HepG2 (cell line): ENCODE results near the gene AK8. TPM values are rescaled to one million over a fixed set of nuclear protein-coding genes. Genes with fewer than 3 reads are reported as not detected.
A peak's percentile ranks its signal among the peaks of the same experiment; 100 is the strongest.

Experiments
- EZH2 ChIP-seq: conservative IDR thresholded peaks from 2 replicates; pipeline ENCODE4 v1.6.1; 2012; ENCODE audit warnings: mild to moderate bottlenecking, low read depth, low read length, moderate library complexity
- FOXA1 ChIP-seq, 2 experiments: fragments of 450-650 bp in 1 of 2; sonication (generic) in 1 of 2; formaldehyde crosslinking in 1 of 2; IDR thresholded peaks; 2 replicates each; pipeline versions ENCODE4 v1.4.0 to v1.6.1; 2016 to 2020; ENCODE audit warnings: missing genetic modification reagents in 1 of 2
- HNRNPLL ChIP-seq: fragments of 200-400 bp; formaldehyde crosslinking; IDR thresholded peaks from 2 replicates; pipeline ENCODE4 v1.6.1; 2017; ENCODE audit warnings: mild to moderate bottlenecking, low read depth, low read length; ENCODE audit not compliant: poor library complexity, severe bottlenecking
- MEIS2 ChIP-seq: sonication (generic); formaldehyde crosslinking; IDR thresholded peaks from 2 replicates; pipeline ENCODE4 v1.9.0; 2021; ENCODE audit warnings: mild to moderate bottlenecking, missing genetic modification reagents
- PHF20 ChIP-seq: sonication (generic); formaldehyde crosslinking; IDR thresholded peaks from 2 replicates; pipeline ENCODE4 v1.5.0; 2020; ENCODE audit warnings: mild to moderate bottlenecking, missing genetic modification reagents
- RBFOX2 ChIP-seq: fragments of 200-400 bp; formaldehyde crosslinking; IDR thresholded peaks from 2 replicates; pipeline ENCODE4 v1.6.1; 2017; ENCODE audit warnings: low read depth, mild to moderate bottlenecking, low read length
- RELA ChIP-seq: sonication (generic); formaldehyde crosslinking; IDR thresholded peaks from 2 replicates; pipeline ENCODE4 v1.4.0; 2020; ENCODE audit warnings: missing genetic modification reagents
- SIN3B ChIP-seq: fragments of 150-350 bp; IDR thresholded peaks from 2 replicates; pipeline ENCODE4 v1.6.1; 2014; ENCODE audit warnings: low read length
- SNRNP70 ChIP-seq: fragments of 200-400 bp; formaldehyde crosslinking; IDR thresholded peaks from 2 replicates; pipeline ENCODE4 v1.6.1; 2017; ENCODE audit warnings: mild to moderate bottlenecking, low read depth, low read length, moderate library complexity
- SOX13 ChIP-seq, 3 experiments: fragments of 450-650 bp in 1 of 3; sonication (generic) in 1 of 3; formaldehyde crosslinking in 1 of 3; IDR thresholded peaks in 2 of 3; conservative IDR thresholded peaks in 1 of 3; 2 replicates each; pipeline versions ENCODE4 v1.5.0 to v1.6.1; 2016 to 2020; ENCODE audit warnings: antibody characterized with exemption in 1 of 3, mild to moderate bottlenecking in 1 of 3, missing compliant biosample characterization in 1 of 3, missing genetic modification reagents in 1 of 3, moderate library complexity in 1 of 3
- SP4 ChIP-seq: sonication (generic); formaldehyde crosslinking; IDR thresholded peaks from 2 replicates; pipeline ENCODE4 v1.8.1; 2023; ENCODE audit warnings: mild to moderate bottlenecking, missing genetic modification reagents
- ZMYM2 ChIP-seq: sonication (generic); formaldehyde crosslinking; IDR thresholded peaks from 2 replicates; pipeline ENCODE4 v1.8.0; 2022; ENCODE audit warnings: mild to moderate bottlenecking, missing genetic modification reagents
- ZMYM4 ChIP-seq: sonication (generic); formaldehyde crosslinking; IDR thresholded peaks from 2 replicates; pipeline ENCODE4 v1.8.1; 2023; ENCODE audit warnings: mild to moderate bottlenecking, missing genetic modification reagents
- ZNF224 ChIP-seq: sonication (generic); formaldehyde crosslinking; IDR thresholded peaks from 2 replicates; pipeline ENCODE4 v1.5.0; 2020; ENCODE audit warnings: mild to moderate bottlenecking, missing genetic modification reagents
- ZNF225 ChIP-seq: sonication (generic); formaldehyde crosslinking; IDR thresholded peaks from 2 replicates; pipeline ENCODE4 v1.4.0; 2020; ENCODE audit warnings: mild to moderate bottlenecking, missing genetic modification reagents
- ZNF567 ChIP-seq: sonication (generic); formaldehyde crosslinking; IDR thresholded peaks from 2 replicates; pipeline ENCODE4 v1.8.1; 2023; ENCODE audit warnings: mild to moderate bottlenecking, missing genetic modification reagents, borderline replicate concordance
- ZNF724P ChIP-seq: sonication (generic); formaldehyde crosslinking; IDR thresholded peaks from 2 replicates; pipeline ENCODE4 v1.8.0; 2022; ENCODE audit warnings: missing genetic modification reagents, borderline replicate concordance
- ZNF878 ChIP-seq: sonication (generic); formaldehyde crosslinking; IDR thresholded peaks from 2 replicates; pipeline ENCODE4 v1.8.1; 2023; ENCODE audit warnings: mild to moderate bottlenecking, missing genetic modification reagents, moderate library complexity
- polyA plus RNA-seq, 8 experiments: library from polyadenylated mRNA; depleted of rRNA in 3 of 8; stranded (reverse) in 7 of 8; unstranded in 1 of 8; fragments of >200 nt; fragmentation: Illumina TruSeq in 4 of 8; extraction: Trizol in 4 of 8; gene quantifications; 2 replicates each; pipeline versions ENCODE4 v1.2.1 to v1.2.3, GENCODE V29; 2011 to 2016; ENCODE audit warnings: low read depth in 4 of 8, missing spikeins in 1 of 8, mixed read lengths in 1 of 8; ENCODE audit not compliant: insufficient read depth in 1 of 8
- total RNA-seq, 5 experiments: library from RNA; depleted of rRNA; stranded (reverse); fragments of >200 nt; fragmentation: Illumina TruSeq; extraction: Trizol; gene quantifications; 2 replicates each; pipeline ENCODE4 v1.2.3, GENCODE V29; 2016; ENCODE audit warnings: low read depth in 1 of 5
- TF ChIP-seq, protein P1 (sequence below): sonication (generic); formaldehyde crosslinking; IDR thresholded peaks from 2 replicates; pipeline ENCODE4 v1.5.1; 2020; ENCODE audit warnings: missing genetic modification reagents, mild to moderate bottlenecking, borderline replicate concordance
- TF ChIP-seq, protein P2 (sequence below): IDR thresholded peaks from 2 replicates; pipeline ENCODE4 v1.6.1; 2016; ENCODE audit warnings: low read depth, borderline replicate concordance
- TF ChIP-seq, protein P3 (sequence below): sonication (generic); formaldehyde crosslinking; IDR thresholded peaks from 2 replicates; pipeline ENCODE4 v1.4.0; 2020; ENCODE audit warnings: missing genetic modification reagents, borderline replicate concordance
- TF ChIP-seq, protein P4 (sequence below): sonication (generic); formaldehyde crosslinking; IDR thresholded peaks from 2 replicates; pipeline ENCODE4 v1.4.0; 2020; ENCODE audit warnings: missing genetic modification reagents

Gene AK8
- total and polyA plus RNA-seq, 2 of the 13 experiments (the other 11 are each of a cell fraction or from before 2014, with no cell fraction given) = 0.11 TPM; not detected in 1

DNA sequence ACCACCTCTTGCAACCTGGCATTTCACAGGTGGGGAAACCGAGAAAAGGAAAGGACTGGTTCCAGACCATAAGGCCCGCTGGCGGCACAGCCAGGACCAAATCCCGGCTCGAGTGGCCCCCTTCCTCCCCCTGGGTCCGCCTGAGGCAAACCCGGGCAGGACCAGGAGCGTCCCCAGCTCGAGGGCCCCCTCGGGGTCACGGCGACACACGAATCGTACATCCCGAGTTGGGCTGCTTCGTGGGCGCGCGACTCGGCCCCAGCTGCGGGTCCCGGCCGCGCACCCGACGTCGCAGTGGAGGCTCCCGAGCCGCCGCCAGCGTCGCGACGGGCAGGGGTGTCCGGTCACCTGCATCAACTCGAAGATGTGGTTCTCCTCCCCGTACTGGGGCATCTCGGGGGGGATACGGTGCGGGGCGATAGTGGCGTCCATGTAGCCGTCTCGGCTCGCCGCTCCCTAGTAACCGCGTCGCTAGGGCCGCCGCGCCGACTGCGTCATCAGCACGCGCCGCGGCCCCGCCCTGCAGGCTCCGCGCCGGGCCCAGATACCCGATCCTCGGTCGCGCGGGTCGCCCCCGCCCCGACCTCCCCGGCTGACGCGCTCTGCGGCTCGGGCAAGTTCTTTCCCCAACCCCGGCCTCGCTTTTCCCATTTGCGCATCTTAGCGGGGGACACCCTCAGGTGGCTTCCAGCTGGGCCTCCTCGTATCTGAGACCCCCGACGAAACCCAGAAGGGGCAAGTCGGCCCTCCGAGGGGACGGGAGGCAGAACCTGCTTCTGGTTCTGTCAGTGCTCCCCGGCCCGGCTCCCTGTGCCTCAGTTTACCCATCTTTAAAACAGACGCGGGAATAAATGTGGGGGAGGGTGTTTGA lies at the start of gene AK8 (continued):
- TF ChIP-seq, protein P1, sequence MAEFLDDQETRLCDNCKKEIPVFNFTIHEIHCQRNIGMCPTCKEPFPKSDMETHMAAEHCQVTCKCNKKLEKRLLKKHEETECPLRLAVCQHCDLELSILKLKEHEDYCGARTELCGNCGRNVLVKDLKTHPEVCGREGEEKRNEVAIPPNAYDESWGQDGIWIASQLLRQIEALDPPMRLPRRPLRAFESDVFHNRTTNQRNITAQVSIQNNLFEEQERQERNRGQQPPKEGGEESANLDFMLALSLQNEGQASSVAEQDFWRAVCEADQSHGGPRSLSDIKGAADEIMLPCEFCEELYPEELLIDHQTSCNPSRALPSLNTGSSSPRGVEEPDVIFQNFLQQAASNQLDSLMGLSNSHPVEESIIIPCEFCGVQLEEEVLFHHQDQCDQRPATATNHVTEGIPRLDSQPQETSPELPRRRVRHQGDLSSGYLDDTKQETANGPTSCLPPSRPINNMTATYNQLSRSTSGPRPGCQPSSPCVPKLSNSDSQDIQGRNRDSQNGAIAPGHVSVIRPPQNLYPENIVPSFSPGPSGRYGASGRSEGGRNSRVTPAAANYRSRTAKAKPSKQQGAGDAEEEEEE (CRISPR knock-in tag) = no peak
- TF ChIP-seq EZH2 = no peak
- TF ChIP-seq ZNF878 (CRISPR knock-in tag) = no peak
- TF ChIP-seq MEIS2 (CRISPR knock-in tag) = no peak
- TF ChIP-seq ZNF567 = no peak
- TF ChIP-seq, protein P2, sequence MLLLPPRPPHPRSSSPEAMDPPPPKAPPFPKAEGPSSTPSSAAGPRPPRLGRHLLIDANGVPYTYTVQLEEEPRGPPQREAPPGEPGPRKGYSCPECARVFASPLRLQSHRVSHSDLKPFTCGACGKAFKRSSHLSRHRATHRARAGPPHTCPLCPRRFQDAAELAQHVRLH (CRISPR knock-in tag) = no peak; the same call in 1 of the 2 replicates
- TF ChIP-seq HNRNPLL = peak; percentile 32
- no peak for TF ChIP-seq SOX13 (IDR thresholded peaks at IDR 0.05)
- TF ChIP-seq SOX13 (CRISPR knock-in tag; conservative IDR thresholded peaks at IDR 0.05 in 1 of 2, IDR thresholded peaks at IDR 0.05 in 1 of 2) = peak in 1 of 2 experiments; percentile 19; a peak in 1 of 4 replicates
- TF ChIP-seq SNRNP70 = no peak
- TF ChIP-seq FOXA1 (IDR thresholded peaks at IDR 0.05) = no peak
- TF ChIP-seq FOXA1 (CRISPR knock-in tag; IDR thresholded peaks at IDR 0.05) = no peak
- 0 out of 2 replicates have a peak, but pooled peaks have one; percentile 73 for TF ChIP-seq ZMYM2 (CRISPR knock-in tag)
- 0 out of 2 replicates have a peak, but pooled peaks have one; percentile 69 for TF ChIP-seq ZNF225
- TF ChIP-seq, protein P3, sequence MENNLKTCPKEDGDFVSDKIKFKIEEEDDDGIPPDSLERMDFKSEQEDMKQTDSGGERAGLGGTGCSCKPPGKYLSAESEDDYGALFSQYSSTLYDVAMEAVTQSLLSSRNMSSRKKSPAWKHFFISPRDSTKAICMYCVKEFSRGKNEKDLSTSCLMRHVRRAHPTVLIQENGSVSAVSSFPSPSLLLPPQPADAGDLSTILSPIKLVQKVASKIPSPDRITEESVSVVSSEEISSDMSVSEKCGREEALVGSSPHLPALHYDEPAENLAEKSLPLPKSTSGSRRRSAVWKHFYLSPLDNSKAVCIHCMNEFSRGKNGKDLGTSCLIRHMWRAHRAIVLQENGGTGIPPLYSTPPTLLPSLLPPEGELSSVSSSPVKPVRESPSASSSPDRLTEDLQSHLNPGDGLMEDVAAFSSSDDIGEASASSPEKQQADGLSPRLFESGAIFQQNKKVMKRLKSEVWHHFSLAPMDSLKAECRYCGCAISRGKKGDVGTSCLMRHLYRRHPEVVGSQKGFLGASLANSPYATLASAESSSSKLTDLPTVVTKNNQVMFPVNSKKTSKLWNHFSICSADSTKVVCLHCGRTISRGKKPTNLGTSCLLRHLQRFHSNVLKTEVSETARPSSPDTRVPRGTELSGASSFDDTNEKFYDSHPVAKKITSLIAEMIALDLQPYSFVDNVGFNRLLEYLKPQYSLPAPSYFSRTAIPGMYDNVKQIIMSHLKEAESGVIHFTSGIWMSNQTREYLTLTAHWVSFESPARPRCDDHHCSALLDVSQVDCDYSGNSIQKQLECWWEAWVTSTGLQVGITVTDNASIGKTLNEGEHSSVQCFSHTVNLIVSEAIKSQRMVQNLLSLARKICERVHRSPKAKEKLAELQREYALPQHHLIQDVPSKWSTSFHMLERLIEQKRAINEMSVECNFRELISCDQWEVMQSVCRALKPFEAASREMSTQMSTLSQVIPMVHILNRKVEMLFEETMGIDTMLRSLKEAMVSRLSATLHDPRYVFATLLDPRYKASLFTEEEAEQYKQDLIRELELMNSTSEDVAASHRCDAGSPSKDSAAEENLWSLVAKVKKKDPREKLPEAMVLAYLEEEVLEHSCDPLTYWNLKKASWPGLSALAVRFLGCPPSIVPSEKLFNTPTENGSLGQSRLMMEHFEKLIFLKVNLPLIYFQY (CRISPR knock-in tag) = peak; percentile 82; the same call in 1 of the 2 replicates
- TF ChIP-seq PHF20 (CRISPR knock-in tag) = peak; percentile 91
- TF ChIP-seq ZMYM4 (CRISPR knock-in tag) = peak; percentile 82; the same call in 1 of the 2 replicates
- TF ChIP-seq ZNF724P (CRISPR knock-in tag) = 0 out of 2 replicates have a peak, but pooled peaks have one; percentile 55
- TF ChIP-seq RBFOX2 = peak; percentile 72
- no peak for TF ChIP-seq ZNF224 (CRISPR knock-in tag)
- TF ChIP-seq, protein P4, sequence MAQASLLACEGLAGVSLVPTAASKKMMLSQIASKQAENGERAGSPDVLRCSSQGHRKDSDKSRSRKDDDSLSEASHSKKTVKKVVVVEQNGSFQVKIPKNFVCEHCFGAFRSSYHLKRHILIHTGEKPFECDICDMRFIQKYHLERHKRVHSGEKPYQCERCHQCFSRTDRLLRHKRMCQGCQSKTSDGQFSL (CRISPR knock-in tag) = no peak
- TF ChIP-seq RELA (CRISPR knock-in tag) = peak; percentile 50; the same call in 1 of the 2 replicates
- TF ChIP-seq SP4 (CRISPR knock-in tag) = peak; percentile 81; the same call in 1 of the 2 replicates
- TF ChIP-seq SIN3B = peak; percentile 73; the same call in 1 of the 2 replicates
